GM18520 (cell line): Measurements from ENCODE around the gene RFFL.
"Not testable (repeated sequence)": the region's sequence is repeated elsewhere in the genome, so short reads cannot be mapped to it uniquely, and the experiment has no call there.

Experiments used
- ATAC-seq: cut with Tn5 transposase; IDR thresholded peaks from one replicate; pipeline ENCODE4 v1.9.1; 2021; ENCODE audit not compliant: unreplicated experiment

RFFL gene

GRCh38 chr17:35050170-35050569, 13.3 kb downstream of the RFFL start:
- no peak for ATAC-seq

GRCh38 chr17:35048685-35049379, 14.7 kb downstream of the RFFL start:
- no peak for ATAC-seq

GRCh38 chr17:35046740-35047283, 16.7 kb downstream of the RFFL start:
- no peak for ATAC-seq

DNA sequence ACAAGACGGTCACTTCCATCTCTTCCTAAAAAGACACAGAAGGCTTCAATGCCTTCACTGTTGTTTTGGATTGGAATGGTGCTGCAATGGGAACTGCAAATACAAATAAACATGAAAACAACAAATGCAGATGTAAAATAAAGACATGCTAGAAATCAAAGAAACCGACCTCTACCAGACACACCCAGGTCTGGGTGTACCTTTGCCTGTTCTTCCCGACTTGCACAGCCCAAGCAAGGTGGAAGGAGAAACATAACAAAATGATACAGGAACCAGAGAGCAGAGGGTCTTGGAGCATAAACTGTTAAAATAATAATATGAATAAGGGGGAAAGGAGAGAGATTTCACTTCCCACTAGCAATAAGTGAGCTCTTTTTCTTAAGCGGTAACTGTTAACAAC, 17.3 kb downstream of the RFFL start:
- no peak for ATAC-seq

- not testable (repeated sequence) for ATAC-seq
Measured at GRCh38 chr17:35045458-35045979, 18.0 kb downstream of the RFFL start.

- no peak for ATAC-seq
Measured at GRCh38 chr17:35044181-35044580, 19.3 kb downstream of the RFFL start.

- ATAC-seq = no peak
Measured at GRCh38 chr17:35041390-35041789, 22.1 kb downstream of the RFFL start.

GRCh38 chr17:35038453-35038852, 25.1 kb downstream of the RFFL start:
- ATAC-seq = no peak

DNA sequence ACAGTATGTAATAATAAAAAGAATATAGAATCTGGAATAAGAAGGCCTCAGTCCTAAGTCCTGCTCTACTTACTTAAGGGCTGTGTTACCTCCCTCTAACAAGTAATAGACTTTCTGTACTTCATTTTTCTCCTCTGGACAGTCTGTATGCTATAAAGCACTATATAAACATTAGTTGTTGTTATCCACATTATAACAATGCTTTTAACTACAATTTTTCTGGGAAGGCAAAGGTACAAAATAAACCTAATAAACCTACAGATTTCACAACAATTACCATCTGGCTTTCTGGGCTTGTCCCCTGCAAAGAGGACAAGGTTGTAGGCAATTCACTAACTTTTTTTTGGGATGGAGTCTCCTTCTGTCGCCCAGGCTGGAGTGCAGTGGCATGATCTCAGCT, 32.7 kb downstream of the RFFL start:
- ATAC-seq = no peak

- ATAC-seq = no peak
Measured at GRCh38 chr17:35028531-35029262, 34.8 kb downstream of the RFFL start.

GRCh38 chr17:35028097-35028496, 35.4 kb downstream of the RFFL start:
- ATAC-seq = not testable (repeated sequence)

- no peak for ATAC-seq
Measured at GRCh38 chr17:35025541-35025940, 38.0 kb downstream of the RFFL start.

DNA sequence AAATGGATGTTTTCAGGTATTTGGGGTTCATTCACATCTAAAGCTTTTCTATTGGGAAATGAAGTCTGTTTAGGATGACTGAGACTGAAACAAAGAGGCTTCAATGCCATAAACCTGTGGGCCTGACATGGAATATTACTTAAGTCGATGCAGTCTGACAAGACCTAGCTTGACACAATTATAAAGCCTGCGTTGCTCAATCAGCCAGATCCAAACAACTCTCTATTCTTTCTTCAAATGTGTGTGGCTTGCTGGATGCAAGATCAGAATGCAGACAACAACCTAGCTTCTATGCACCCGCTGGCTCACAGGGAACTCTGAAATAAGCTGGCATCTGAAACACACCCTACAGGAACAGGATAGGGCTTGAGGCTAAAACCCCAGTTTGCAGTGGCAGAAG, 40.0 kb downstream of the RFFL start:
- ATAC-seq = no peak

GRCh38 chr17:35022536-35023063, 40.9 kb downstream of the RFFL start:
- ATAC-seq = no peak

DNA sequence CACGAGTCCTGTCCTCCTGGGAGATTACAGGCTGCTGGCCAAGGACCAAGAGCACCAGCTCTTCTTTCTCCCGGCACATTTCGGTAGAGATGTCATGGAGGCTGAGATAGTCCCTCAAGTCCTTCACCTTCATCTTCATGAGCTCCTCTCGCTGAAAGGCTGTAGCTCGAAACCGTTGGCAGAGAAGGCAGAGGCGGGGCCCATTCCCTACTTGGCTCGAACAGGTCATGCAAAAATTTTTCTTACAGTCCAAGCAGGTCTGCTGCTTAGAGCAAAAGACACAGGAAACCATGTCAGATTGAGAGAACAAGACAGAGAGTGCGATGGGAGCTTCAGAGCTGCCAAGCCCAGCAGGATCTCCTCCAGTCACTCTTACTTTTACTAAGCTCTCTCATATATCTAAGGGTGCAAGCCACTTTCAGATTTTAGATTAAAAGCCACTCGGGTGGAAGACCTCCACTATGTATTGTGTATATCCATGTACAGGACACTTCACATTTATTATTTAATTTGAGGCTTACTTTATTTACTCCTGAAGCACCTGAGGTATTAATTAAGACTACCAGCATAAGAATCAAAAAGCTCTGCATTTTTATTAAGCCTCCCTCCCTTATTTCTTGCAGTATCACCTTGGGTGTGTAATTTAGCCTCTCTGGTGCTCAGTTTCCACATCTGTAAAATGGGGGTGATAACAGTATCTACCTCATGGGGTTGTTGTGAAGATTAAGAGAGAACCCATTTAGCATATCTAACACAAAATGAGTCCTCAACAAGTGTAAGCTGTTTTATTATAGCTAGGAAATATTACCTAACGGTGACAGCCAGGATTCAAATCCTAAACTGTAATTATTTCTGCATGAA, 41.8 kb downstream of the RFFL start:
- no peak for ATAC-seq

DNA sequence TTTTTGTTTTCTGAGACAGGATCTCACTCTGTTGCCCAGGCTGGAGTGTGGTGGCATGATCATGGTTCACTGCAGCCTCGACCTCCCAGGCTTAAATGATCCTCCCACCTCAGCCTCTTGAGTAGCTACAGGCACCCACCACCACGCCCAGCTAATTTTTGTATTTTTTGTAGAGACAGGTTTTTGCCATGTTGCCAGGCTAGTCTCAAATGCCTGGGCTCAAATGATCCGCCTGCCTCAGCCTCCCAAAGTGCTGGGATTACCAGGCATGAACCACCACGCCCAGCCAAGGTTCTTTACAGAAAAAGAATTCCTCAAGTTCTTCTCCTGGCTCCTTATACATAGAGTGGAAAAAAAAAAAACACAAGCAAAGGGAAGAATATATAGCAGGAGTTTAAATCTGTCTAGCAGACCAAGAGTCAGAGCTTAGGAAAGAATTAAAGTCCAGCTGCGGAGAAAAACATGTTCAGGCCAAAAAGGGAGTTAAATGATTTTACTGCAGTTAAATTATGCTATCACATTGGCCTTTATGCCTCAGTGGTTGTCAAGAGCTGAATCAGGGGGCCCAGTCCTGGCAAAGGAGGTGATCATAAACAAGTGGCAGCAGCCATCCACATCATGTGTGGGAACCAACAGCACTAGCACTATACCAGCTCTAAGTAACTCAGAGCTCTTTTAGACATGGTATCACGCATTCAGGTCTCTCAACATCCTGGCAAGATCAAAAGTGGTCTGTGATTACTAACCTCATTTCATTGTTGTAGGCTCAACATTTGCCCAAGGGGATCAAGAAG, 43.9 kb downstream of the RFFL start:
- no peak for ATAC-seq

- no peak for ATAC-seq
Measured at GRCh38 chr17:35018814-35019213, 44.7 kb downstream of the RFFL start.

GRCh38 chr17:35017021-35017420, 46.5 kb downstream of the RFFL start:
- ATAC-seq = no peak

GRCh38 chr17:35016369-35016768, 47.1 kb downstream of the RFFL start:
- ATAC-seq = no peak

- no peak for ATAC-seq
Measured at GRCh38 chr17:35011671-35012216, 51.8 kb downstream of the RFFL start.
